A673 (cell line): ENCODE measurements around the gene KRT10.

ENCODE experiments used
- CTCF ChIP-seq: fragments of 300-800, 200-600 bp; sonication (generic); conservative IDR thresholded peaks from 2 replicates; pipeline ENCODE4 v1.5.1; 2017; ENCODE audit warnings: low read depth, mild to moderate bottlenecking, antibody characterized with exemption, low read length, moderate library complexity, mixed read lengths
- EZH2 ChIP-seq: fragments of 200-600 bp; sonication (generic); IDR thresholded peaks from 2 replicates; pipeline ENCODE4 v1.6.1; 2017; ENCODE audit warnings: borderline replicate concordance, low read depth, mild to moderate bottlenecking, mixed read lengths, antibody characterized with exemption, low read length; ENCODE audit not compliant: poor library complexity, severe bottlenecking

GRCh38 chr17:40866838-40867237, 44.4 kb upstream of the KRT10 start, which contains the start of gene KRT12:
- no peak for TF ChIP-seq CTCF
- no peak for TF ChIP-seq EZH2
